Omental fat pad (tissue), 4 donors: ENCODE measurements around the gene OR10A3. TPM values are rescaled to one million over a fixed set of nuclear protein-coding genes. Genes with fewer than 3 reads are reported as not detected.

Source experiments
- ATAC-seq: fragments of 150-250 bp; one replicate; pipeline ENCODE4 v1.9.1; 2016; ENCODE audit warnings: mild to moderate bottlenecking, moderate library complexity; ENCODE audit not compliant: low FRiP score
- DNase-seq: peaks from one replicate; pipeline ENCODE4 v3.0.0-alpha.2; 2019; ENCODE audit warnings: low spot score
- CTCF ChIP-seq, 3 donors: fragments of 450-650 bp; IDR thresholded peaks; one replicate each; pipeline ENCODE4 v1.5.1; 2016 to 2017; ENCODE audit warnings: antibody characterized with exemption in 3 of 3, mild to moderate bottlenecking in 3 of 3, moderate library complexity in 2 of 3
- total RNA-seq, 4 donors: library from RNA; depleted of rRNA; stranded (reverse); fragments of >200 nt; gene quantifications; one replicate each; pipeline ENCODE4 v1.1.0, GENCODE V29; 2016

Gene OR10A3
- total RNA-seq, 4 donors from 2014 or later = not detected

DNA sequence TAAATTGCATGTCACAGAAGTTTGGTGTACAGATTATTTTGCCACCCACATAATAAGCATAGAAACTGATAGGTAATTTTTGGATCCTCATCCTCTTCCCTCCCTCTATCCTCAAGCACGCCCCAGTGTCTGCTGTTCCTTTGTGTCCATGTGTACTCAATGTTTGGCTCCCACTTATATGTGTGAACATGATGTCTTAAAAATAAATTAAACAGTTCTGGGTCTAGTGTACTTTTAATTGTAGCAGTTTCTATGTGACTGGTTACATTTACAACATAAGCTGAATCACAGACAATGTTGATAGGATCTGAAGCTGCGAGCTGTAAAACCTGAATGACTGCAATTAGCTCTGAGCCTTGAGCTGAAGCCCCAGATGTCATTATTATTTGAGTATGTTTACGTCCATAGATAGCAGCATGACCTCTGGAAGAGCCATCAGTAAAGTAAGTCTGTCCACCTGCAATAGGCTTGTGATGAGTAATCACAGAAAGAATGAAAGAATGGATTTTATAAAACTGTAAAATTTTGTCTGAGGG lies 40.1 kb downstream of the OR10A3 start:
- TF ChIP-seq CTCF (IDR thresholded peaks at IDR 0.05) = no peak
- ATAC-seq = no peak
- no peak for DNase-seq

GRCh38 chr11:7900686-7901085 lies 40.8 kb downstream of the OR10A3 start:
- TF ChIP-seq CTCF (IDR thresholded peaks at IDR 0.05) = no peak
- no peak for ATAC-seq
- DNase-seq = no peak

GRCh38 chr11:7899418-7899817 lies 42.1 kb downstream of the OR10A3 start:
- ATAC-seq (no peak), DNase-seq (no peak)
- TF ChIP-seq CTCF (IDR thresholded peaks at IDR 0.05) = no peak

GRCh38 chr11:7898666-7899283 lies 42.7 kb downstream of the OR10A3 start:
- no peak for TF ChIP-seq CTCF (IDR thresholded peaks at IDR 0.05)
- no peak for ATAC-seq
- no peak for DNase-seq

- no peak for TF ChIP-seq CTCF (IDR thresholded peaks at IDR 0.05)
- no peak for DNase-seq
- no peak for ATAC-seq
Observed at GRCh38 chr11:7896009-7896785, 45.3 kb downstream of the OR10A3 start.

DNA sequence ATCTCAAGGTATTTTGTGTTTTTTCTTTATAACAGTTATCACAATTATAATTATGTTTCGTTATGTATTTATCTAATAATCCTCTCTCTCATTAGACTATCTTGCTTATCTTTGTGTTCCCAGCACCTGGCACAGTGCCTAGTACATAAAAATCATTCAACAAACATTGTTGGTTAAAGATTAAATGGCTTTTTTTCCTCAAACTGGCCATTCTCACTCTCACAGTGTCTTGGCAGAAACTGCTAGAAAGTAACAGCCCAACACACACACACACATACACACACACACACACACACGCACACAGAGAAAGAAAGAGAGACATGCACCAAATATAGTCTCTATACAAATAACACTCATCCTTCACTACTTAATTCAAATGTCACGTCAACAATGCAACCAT lies 47.3 kb downstream of the OR10A3 start:
- no peak for DNase-seq
- no peak for TF ChIP-seq CTCF (IDR thresholded peaks at IDR 0.05)
- ATAC-seq = no peak

- DNase-seq (no peak), ATAC-seq (no peak)
- no peak for TF ChIP-seq CTCF (IDR thresholded peaks at IDR 0.05)
Observed at GRCh38 chr11:7893796-7894195, 47.7 kb downstream of the OR10A3 start.
